ENCODE data around the gene ADGRV1. TPM values are rescaled to one million over a fixed set of nuclear protein-coding genes. Genes with fewer than 3 reads are reported as not detected.
A peak's percentile ranks its signal among the peaks of the same experiment; 100 is the strongest.

The ADGRV1 gene
- total and polyA plus RNA-seq, 7 experiments from 2014 or later, result 0.32 to 1.1 TPM; not detected in 5

GRCh38 chr5:90637731-90638130 is 79.1 kb downstream of the ADGRV1 start:
- Mint-ChIP-seq H3K4me3 (no peak overlapping the region), H3K27me3 (peaks cover 0 to 13% (median 9%) of the 10 kb centered on the region in 5 donors), H3K27ac (no peak overlapping the region), H3K36me3 (no peaks in the 10 kb centered on the region), H3K4me1 (no peaks in the 10 kb centered on the region), H3K9me3 (no peaks in the 10 kb centered on the region)
- H3K27ac ChIP-seq (ENCODE audit: low read depth, low read length), result no peak overlapping the region
- H3K36me3 ChIP-seq (ENCODE audit: control insufficient read depth in 2 of 3, insufficient read depth in 3 of 3, low read length in 3 of 3), result no peaks in the 10 kb centered on the region
- H3K4me1 ChIP-seq (ENCODE audit: control insufficient read depth in 2 of 2, insufficient read depth in 2 of 2, low read length in 2 of 2), result no peaks in the 10 kb centered on the region
- ChIA-PET POLR2A (no interaction called here), CTCF (no interaction called here)
- intact Hi-C loops (cut with micrococcal nuclease), result no loop called here
- DNase-seq (no peak), ATAC-seq (no peak)
- peaks cover 0 to 4% of the 10 kb centered on the region in 2 donors for H3K27me3 ChIP-seq (ENCODE audit: control insufficient read depth in 2 of 2, insufficient read depth in 2 of 2, low read length in 2 of 2)
- H3K4me3 ChIP-seq (ENCODE audit: low read length), result no peak overlapping the region
- no peaks in the 10 kb centered on the region for H3K9me3 ChIP-seq (ENCODE audit: control insufficient read depth in 2 of 3, low read length in 3 of 3)

GRCh38 chr5:90638878-90639277 is 80.3 kb downstream of the ADGRV1 start:
- POLR2A ChIA-PET, result no interaction called here
- CTCF ChIA-PET, result no interaction called here
- intact Hi-C loops (cut with micrococcal nuclease), result no loop called here
- H3K4me3 Mint-ChIP-seq, result no peak overlapping the region
- no peak overlapping the region for H3K27ac Mint-ChIP-seq
- H3K4me1 Mint-ChIP-seq, result no peaks in the 10 kb centered on the region
- H3K27ac ChIP-seq (ENCODE audit: low read depth, low read length), result no peak overlapping the region
- ATAC-seq (no peak), DNase-seq (no peak)
- no peaks in the 10 kb centered on the region for H3K9me3 Mint-ChIP-seq
- no peaks in the 10 kb centered on the region for H3K9me3 ChIP-seq (ENCODE audit: control insufficient read depth in 2 of 3, low read length in 3 of 3)
- peaks cover 0 to 13% (median 8%) of the 10 kb centered on the region in 5 donors for H3K27me3 Mint-ChIP-seq
- no peaks in the 10 kb centered on the region for H3K36me3 Mint-ChIP-seq
- H3K4me1 ChIP-seq (ENCODE audit: control insufficient read depth in 2 of 2, insufficient read depth in 2 of 2, low read length in 2 of 2), result no peaks in the 10 kb centered on the region
- no peak overlapping the region for H3K4me3 ChIP-seq (ENCODE audit: low read length)
- peaks cover 0 to 4% of the 10 kb centered on the region in 2 donors for H3K27me3 ChIP-seq (ENCODE audit: control insufficient read depth in 2 of 2, insufficient read depth in 2 of 2, low read length in 2 of 2)
- no peaks in the 10 kb centered on the region for H3K36me3 ChIP-seq (ENCODE audit: control insufficient read depth in 2 of 3, insufficient read depth in 3 of 3, low read length in 3 of 3)

- H3K4me1 Mint-ChIP-seq, result no peaks in the 10 kb centered on the region
These were observed 82.0 kb downstream of the ADGRV1 start for GRCh38 chr5:90640484-90641059.

GRCh38 chr5:90641528-90641927 is 82.9 kb downstream of the ADGRV1 start:
- CTCF ChIA-PET, result no interaction called here
- intact Hi-C loops (cut with micrococcal nuclease), result no loop called here

More at GRCh38 chr5:90640484-90641059, 82.0 kb downstream of the ADGRV1 start:
- no peaks in the 10 kb centered on the region for H3K9me3 Mint-ChIP-seq
- H3K4me3 Mint-ChIP-seq, result no peak overlapping the region
- intact Hi-C loops (cut with micrococcal nuclease), result no loop called here
- Histone ChIP-seq H3K4me1 (ENCODE audit: control insufficient read depth in 2 of 2, insufficient read depth in 2 of 2, low read length in 2 of 2) (no peaks in the 10 kb centered on the region), H3K36me3 (ENCODE audit: control insufficient read depth in 2 of 3, insufficient read depth in 3 of 3, low read length in 3 of 3) (no peaks in the 10 kb centered on the region), H3K27ac (ENCODE audit: low read depth, low read length) (no peak overlapping the region), H3K27me3 (ENCODE audit: control insufficient read depth in 2 of 2, insufficient read depth in 2 of 2, low read length in 2 of 2) (peaks cover 0 to 4% of the 10 kb centered on the region in 2 donors), H3K4me3 (ENCODE audit: low read length) (no peak overlapping the region), H3K9me3 (ENCODE audit: control insufficient read depth in 2 of 3, low read length in 3 of 3) (no peaks in the 10 kb centered on the region)
- DNase-seq (no peak), ATAC-seq (no peak)
- peaks cover 0 to 5% (median 0%) of the 10 kb centered on the region in 5 donors for H3K27me3 Mint-ChIP-seq
- ChIA-PET POLR2A (no interaction called here), CTCF (no interaction called here)
- no peak overlapping the region for H3K27ac Mint-ChIP-seq
- no peaks in the 10 kb centered on the region for H3K36me3 Mint-ChIP-seq

GRCh38 chr5:90642706-90643229 is 84.2 kb downstream of the ADGRV1 start:
- H3K36me3 ChIP-seq (ENCODE audit: control insufficient read depth in 2 of 3, insufficient read depth in 3 of 3, low read length in 3 of 3), result no peaks in the 10 kb centered on the region
- H3K4me1 Mint-ChIP-seq, result no peaks in the 10 kb centered on the region
- no peaks in the 10 kb centered on the region for H3K4me1 ChIP-seq (ENCODE audit: control insufficient read depth in 2 of 2, insufficient read depth in 2 of 2, low read length in 2 of 2)
- H3K27ac Mint-ChIP-seq, result no peak overlapping the region
- no peak overlapping the region for H3K4me3 ChIP-seq (ENCODE audit: low read length)
- CTCF ChIA-PET, result no interaction called here
- no peak overlapping the region for H3K4me3 Mint-ChIP-seq
- peaks cover 0 to 12% (median 5%) of the 10 kb centered on the region in 5 donors for H3K27me3 Mint-ChIP-seq
- ATAC-seq (no peak), DNase-seq (no peak)
- intact Hi-C loops (cut with micrococcal nuclease), result no loop called here
- H3K9me3 Mint-ChIP-seq, result peaks cover 0 to 1% (median 0%) of the 10 kb centered on the region in 11 donors
- H3K27me3 ChIP-seq (ENCODE audit: control insufficient read depth in 2 of 2, insufficient read depth in 2 of 2, low read length in 2 of 2), result peaks cover 0 to 4% of the 10 kb centered on the region in 2 donors
- POLR2A ChIA-PET, result no interaction called here
- H3K9me3 ChIP-seq (ENCODE audit: control insufficient read depth in 2 of 3, low read length in 3 of 3), result no peaks in the 10 kb centered on the region
- no peaks in the 10 kb centered on the region for H3K36me3 Mint-ChIP-seq
- peak overlapping the region; percentile 29 for H3K27ac ChIP-seq (ENCODE audit: low read depth, low read length)

More at GRCh38 chr5:90641528-90641927, 82.9 kb downstream of the ADGRV1 start:
- Histone ChIP-seq H3K4me3 (ENCODE audit: low read length) (no peak overlapping the region), H3K9me3 (ENCODE audit: control insufficient read depth in 2 of 3, low read length in 3 of 3) (no peaks in the 10 kb centered on the region), H3K4me1 (ENCODE audit: control insufficient read depth in 2 of 2, insufficient read depth in 2 of 2, low read length in 2 of 2) (no peaks in the 10 kb centered on the region), H3K27me3 (ENCODE audit: control insufficient read depth in 2 of 2, insufficient read depth in 2 of 2, low read length in 2 of 2) (peaks cover 0 to 4% of the 10 kb centered on the region in 2 donors), H3K36me3 (ENCODE audit: control insufficient read depth in 2 of 3, insufficient read depth in 3 of 3, low read length in 3 of 3) (no peaks in the 10 kb centered on the region), H3K27ac (ENCODE audit: low read depth, low read length) (no peak overlapping the region)
- Mint-ChIP-seq H3K4me3 (no peak overlapping the region), H3K4me1 (no peaks in the 10 kb centered on the region), H3K9me3 (peaks cover 0 to 1% (median 0%) of the 10 kb centered on the region in 11 donors), H3K27me3 (peaks cover 0 to 5% (median 0%) of the 10 kb centered on the region in 5 donors), H3K36me3 (no peaks in the 10 kb centered on the region), H3K27ac (no peak overlapping the region)
- POLR2A ChIA-PET, result no interaction called here
- ATAC-seq, result no peak
- no peak for DNase-seq

GRCh38 chr5:90644132-90644531 is 85.5 kb downstream of the ADGRV1 start:
- Histone ChIP-seq H3K9me3 (ENCODE audit: control insufficient read depth in 2 of 3, low read length in 3 of 3) (no peaks in the 10 kb centered on the region), H3K4me1 (ENCODE audit: control insufficient read depth in 2 of 2, insufficient read depth in 2 of 2, low read length in 2 of 2) (no peaks in the 10 kb centered on the region), H3K27me3 (ENCODE audit: control insufficient read depth in 2 of 2, insufficient read depth in 2 of 2, low read length in 2 of 2) (peaks cover 0 to 4% of the 10 kb centered on the region in 2 donors), H3K4me3 (ENCODE audit: low read length) (no peak overlapping the region), H3K27ac (ENCODE audit: low read depth, low read length) (no peak overlapping the region), H3K36me3 (ENCODE audit: control insufficient read depth in 2 of 3, insufficient read depth in 3 of 3, low read length in 3 of 3) (no peaks in the 10 kb centered on the region)
- H3K4me3 Mint-ChIP-seq, result no peak overlapping the region
- H3K27ac Mint-ChIP-seq, result no peak overlapping the region
- ATAC-seq (no peak), DNase-seq (no peak)
- H3K36me3 Mint-ChIP-seq, result no peaks in the 10 kb centered on the region
- CTCF ChIA-PET, result no interaction called here
- H3K9me3 Mint-ChIP-seq, result peaks cover 0 to 1% (median 0%) of the 10 kb centered on the region in 11 donors
- POLR2A ChIA-PET, result no interaction called here
- peaks cover 0 to 12% (median 1%) of the 10 kb centered on the region in 5 donors for H3K27me3 Mint-ChIP-seq
- H3K4me1 Mint-ChIP-seq, result no peaks in the 10 kb centered on the region
- intact Hi-C loops (cut with micrococcal nuclease), result no loop called here

GRCh38 chr5:90645024-90645610 is 86.5 kb downstream of the ADGRV1 start:
- Histone ChIP-seq H3K4me3 (ENCODE audit: low read length) (no peak overlapping the region), H3K36me3 (ENCODE audit: control insufficient read depth in 2 of 3, insufficient read depth in 3 of 3, low read length in 3 of 3) (no peaks in the 10 kb centered on the region), H3K27me3 (ENCODE audit: control insufficient read depth in 2 of 2, insufficient read depth in 2 of 2, low read length in 2 of 2) (peaks cover 0 to 4% of the 10 kb centered on the region in 2 donors), H3K4me1 (ENCODE audit: control insufficient read depth in 2 of 2, insufficient read depth in 2 of 2, low read length in 2 of 2) (no peaks in the 10 kb centered on the region), H3K9me3 (ENCODE audit: control insufficient read depth in 2 of 3, low read length in 3 of 3) (no peaks in the 10 kb centered on the region), H3K27ac (ENCODE audit: low read depth, low read length) (no peak overlapping the region)
- DNase-seq, result no peak
- intact Hi-C loops (cut with micrococcal nuclease), result no loop called here
- Mint-ChIP-seq H3K4me3 (no peak overlapping the region), H3K4me1 (no peaks in the 10 kb centered on the region), H3K9me3 (peaks cover 0 to 1% (median 0%) of the 10 kb centered on the region in 11 donors), H3K36me3 (no peaks in the 10 kb centered on the region), H3K27ac (no peak overlapping the region), H3K27me3 (peaks cover 0 to 12% (median 0%) of the 10 kb centered on the region in 5 donors)
- no peak for ATAC-seq
- ChIA-PET POLR2A (no interaction called here), CTCF (no interaction called here)

Data from naive thymus-derived CD4-positive, alpha-beta T cell (primary cell).